ENCODE data around the gene TACR2.

DNA sequence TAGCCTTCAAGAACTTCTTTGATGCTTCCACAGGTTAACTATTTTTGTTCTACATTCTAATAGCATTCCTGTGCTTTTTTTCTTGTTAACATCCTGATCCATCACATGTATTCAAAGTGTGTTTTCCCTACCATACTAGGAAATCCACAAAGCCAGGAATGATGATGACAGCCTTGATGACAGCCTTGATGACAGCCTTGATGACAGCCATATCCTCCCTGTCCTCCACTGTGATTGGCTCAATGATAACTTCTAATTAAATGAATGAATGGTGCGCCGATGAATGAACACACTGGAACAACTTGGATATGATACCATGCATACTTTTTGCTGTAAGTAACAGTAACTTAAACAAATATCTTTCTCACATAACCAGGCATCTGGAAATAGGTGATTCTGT is 8.3 kb upstream of the TACR2 start:
- TF ChIP-seq, protein P1, sequence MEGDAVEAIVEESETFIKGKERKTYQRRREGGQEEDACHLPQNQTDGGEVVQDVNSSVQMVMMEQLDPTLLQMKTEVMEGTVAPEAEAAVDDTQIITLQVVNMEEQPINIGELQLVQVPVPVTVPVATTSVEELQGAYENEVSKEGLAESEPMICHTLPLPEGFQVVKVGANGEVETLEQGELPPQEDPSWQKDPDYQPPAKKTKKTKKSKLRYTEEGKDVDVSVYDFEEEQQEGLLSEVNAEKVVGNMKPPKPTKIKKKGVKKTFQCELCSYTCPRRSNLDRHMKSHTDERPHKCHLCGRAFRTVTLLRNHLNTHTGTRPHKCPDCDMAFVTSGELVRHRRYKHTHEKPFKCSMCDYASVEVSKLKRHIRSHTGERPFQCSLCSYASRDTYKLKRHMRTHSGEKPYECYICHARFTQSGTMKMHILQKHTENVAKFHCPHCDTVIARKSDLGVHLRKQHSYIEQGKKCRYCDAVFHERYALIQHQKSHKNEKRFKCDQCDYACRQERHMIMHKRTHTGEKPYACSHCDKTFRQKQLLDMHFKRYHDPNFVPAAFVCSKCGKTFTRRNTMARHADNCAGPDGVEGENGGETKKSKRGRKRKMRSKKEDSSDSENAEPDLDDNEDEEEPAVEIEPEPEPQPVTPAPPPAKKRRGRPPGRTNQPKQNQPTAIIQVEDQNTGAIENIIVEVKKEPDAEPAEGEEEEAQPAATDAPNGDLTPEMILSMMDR (conservative IDR thresholded peaks at IDR 0.05; ENCODE audit: low read depth in 2 of 2) = no peak
- TF ChIP-seq EZH2phosphoT487 (IDR thresholded peaks at IDR 0.05; ENCODE audit: unreplicated experiment) (no peak), EZH2 (IDR thresholded peaks at IDR 0.05; ENCODE audit: low read depth, unreplicated experiment) (no peak), CREB1 (CRISPR knock-in tag; IDR thresholded peaks at IDR 0.05; ENCODE audit: low read depth) (no peak), JUNB (IDR thresholded peaks at IDR 0.05; ENCODE audit: unreplicated experiment) (no peak), POLR2AphosphoS5 (IDR thresholded peaks at IDR 0.05; ENCODE audit: low read depth) (no peak), ZNF462 (CRISPR knock-in tag; IDR thresholded peaks at IDR 0.05) (no peak), ZNF114 (CRISPR knock-in tag; IDR thresholded peaks at IDR 0.05) (no peak), NANOG (IDR thresholded peaks at IDR 0.05; ENCODE audit: borderline replicate concordance) (no peak), STAT1 (IDR thresholded peaks at IDR 0.05; ENCODE audit: unreplicated experiment) (no peak), ZNF331 (CRISPR knock-in tag; IDR thresholded peaks at IDR 0.05; ENCODE audit: low read depth) (no peak)
- TF ChIP-seq, protein P2, sequence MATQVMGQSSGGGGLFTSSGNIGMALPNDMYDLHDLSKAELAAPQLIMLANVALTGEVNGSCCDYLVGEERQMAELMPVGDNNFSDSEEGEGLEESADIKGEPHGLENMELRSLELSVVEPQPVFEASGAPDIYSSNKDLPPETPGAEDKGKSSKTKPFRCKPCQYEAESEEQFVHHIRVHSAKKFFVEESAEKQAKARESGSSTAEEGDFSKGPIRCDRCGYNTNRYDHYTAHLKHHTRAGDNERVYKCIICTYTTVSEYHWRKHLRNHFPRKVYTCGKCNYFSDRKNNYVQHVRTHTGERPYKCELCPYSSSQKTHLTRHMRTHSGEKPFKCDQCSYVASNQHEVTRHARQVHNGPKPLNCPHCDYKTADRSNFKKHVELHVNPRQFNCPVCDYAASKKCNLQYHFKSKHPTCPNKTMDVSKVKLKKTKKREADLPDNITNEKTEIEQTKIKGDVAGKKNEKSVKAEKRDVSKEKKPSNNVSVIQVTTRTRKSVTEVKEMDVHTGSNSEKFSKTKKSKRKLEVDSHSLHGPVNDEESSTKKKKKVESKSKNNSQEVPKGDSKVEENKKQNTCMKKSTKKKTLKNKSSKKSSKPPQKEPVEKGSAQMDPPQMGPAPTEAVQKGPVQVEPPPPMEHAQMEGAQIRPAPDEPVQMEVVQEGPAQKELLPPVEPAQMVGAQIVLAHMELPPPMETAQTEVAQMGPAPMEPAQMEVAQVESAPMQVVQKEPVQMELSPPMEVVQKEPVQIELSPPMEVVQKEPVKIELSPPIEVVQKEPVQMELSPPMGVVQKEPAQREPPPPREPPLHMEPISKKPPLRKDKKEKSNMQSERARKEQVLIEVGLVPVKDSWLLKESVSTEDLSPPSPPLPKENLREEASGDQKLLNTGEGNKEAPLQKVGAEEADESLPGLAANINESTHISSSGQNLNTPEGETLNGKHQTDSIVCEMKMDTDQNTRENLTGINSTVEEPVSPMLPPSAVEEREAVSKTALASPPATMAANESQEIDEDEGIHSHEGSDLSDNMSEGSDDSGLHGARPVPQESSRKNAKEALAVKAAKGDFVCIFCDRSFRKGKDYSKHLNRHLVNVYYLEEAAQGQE (IDR thresholded peaks at IDR 0.05; ENCODE audit: unreplicated experiment) = no peak
- TF ChIP-seq, protein P3, sequence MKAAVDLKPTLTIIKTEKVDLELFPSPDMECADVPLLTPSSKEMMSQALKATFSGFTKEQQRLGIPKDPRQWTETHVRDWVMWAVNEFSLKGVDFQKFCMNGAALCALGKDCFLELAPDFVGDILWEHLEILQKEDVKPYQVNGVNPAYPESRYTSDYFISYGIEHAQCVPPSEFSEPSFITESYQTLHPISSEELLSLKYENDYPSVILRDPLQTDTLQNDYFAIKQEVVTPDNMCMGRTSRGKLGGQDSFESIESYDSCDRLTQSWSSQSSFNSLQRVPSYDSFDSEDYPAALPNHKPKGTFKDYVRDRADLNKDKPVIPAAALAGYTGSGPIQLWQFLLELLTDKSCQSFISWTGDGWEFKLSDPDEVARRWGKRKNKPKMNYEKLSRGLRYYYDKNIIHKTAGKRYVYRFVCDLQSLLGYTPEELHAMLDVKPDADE (IDR thresholded peaks at IDR 0.05) = no peak

Measured in GM23338 (cell line).